ENCODE measurements around the gene GANAB.

DNA sequence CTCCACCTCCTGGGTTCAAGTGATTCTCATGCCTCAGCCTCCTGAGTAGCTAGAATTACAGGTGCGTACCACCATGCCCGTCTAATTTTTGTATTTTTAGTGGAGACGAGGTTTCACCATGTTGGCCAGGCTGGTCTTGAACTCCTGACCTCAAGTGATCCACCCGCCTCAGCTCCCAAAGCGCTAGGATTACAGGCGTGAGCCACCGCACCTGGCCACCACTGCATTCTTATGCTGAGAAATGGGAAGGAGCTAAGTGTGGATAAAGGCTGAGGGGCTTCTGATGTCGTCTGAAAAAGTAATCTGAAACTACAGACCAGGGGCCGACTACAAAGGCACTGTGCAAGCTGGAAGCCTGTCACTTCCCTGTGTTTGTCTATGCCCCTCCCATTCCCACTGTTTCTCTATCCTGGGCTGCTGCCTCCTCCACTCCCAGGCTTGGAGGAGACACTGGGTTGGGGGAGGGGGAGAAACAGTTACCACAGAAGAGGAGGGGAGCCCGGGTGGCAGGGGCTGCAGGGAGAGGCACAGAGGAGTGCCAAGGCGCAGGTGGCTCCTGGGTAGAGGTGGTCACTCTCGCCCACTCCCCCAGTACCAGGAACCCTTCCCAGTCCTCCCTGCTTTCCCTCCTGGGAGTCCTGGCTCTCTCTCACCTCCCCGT, 41.8 kb downstream of the GANAB start:
- no peak for TF ChIP-seq CEBPB (IDR thresholded peaks at IDR 0.05; ENCODE audit: low read depth, low read length)
- TF ChIP-seq, protein P1, sequence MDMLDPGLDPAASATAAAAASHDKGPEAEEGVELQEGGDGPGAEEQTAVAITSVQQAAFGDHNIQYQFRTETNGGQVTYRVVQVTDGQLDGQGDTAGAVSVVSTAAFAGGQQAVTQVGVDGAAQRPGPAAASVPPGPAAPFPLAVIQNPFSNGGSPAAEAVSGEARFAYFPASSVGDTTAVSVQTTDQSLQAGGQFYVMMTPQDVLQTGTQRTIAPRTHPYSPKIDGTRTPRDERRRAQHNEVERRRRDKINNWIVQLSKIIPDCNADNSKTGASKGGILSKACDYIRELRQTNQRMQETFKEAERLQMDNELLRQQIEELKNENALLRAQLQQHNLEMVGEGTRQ (IDR thresholded peaks at IDR 0.05; ENCODE audit: low read depth, low read length), result no peak
- TF ChIP-seq RCOR1 (IDR thresholded peaks at IDR 0.05; ENCODE audit: insufficient replicate concordance, low read length), result no peak
- no peak for TF ChIP-seq POLR2A (IDR thresholded peaks at IDR 0.05; ENCODE audit: low read depth, low read length)
- TF ChIP-seq, protein P2, sequence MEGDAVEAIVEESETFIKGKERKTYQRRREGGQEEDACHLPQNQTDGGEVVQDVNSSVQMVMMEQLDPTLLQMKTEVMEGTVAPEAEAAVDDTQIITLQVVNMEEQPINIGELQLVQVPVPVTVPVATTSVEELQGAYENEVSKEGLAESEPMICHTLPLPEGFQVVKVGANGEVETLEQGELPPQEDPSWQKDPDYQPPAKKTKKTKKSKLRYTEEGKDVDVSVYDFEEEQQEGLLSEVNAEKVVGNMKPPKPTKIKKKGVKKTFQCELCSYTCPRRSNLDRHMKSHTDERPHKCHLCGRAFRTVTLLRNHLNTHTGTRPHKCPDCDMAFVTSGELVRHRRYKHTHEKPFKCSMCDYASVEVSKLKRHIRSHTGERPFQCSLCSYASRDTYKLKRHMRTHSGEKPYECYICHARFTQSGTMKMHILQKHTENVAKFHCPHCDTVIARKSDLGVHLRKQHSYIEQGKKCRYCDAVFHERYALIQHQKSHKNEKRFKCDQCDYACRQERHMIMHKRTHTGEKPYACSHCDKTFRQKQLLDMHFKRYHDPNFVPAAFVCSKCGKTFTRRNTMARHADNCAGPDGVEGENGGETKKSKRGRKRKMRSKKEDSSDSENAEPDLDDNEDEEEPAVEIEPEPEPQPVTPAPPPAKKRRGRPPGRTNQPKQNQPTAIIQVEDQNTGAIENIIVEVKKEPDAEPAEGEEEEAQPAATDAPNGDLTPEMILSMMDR (conservative IDR thresholded peaks at IDR 0.05; ENCODE audit: low read depth, low read length), result no peak
- TF ChIP-seq SMC3 (IDR thresholded peaks at IDR 0.05; ENCODE audit: low read depth, low read length), result no peak
- TF ChIP-seq RFX5 (IDR thresholded peaks at IDR 0.05; ENCODE audit: low read depth, low read length), result no peak
